HepG2 (cell line): Measurements from ENCODE around the gene MEGF11. TPM values are rescaled to one million over a fixed set of nuclear protein-coding genes. Genes with fewer than 3 reads are reported as not detected.

Experiments used
- ARHGAP35 ChIP-seq: sonication (generic); formaldehyde crosslinking; IDR thresholded peaks from 2 replicates; pipeline ENCODE4 v1.9.0; 2022; ENCODE audit warnings: mild to moderate bottlenecking, inconsistent platforms, moderate library complexity, missing genetic modification reagents, borderline replicate concordance
- ATF3 ChIP-seq: sonication (generic); formaldehyde crosslinking; IDR thresholded peaks from 2 replicates; pipeline ENCODE4 v1.4.0; 2020; ENCODE audit warnings: missing genetic modification reagents
- GPBP1L1 ChIP-seq: sonication (generic); formaldehyde crosslinking; IDR thresholded peaks from 2 replicates; pipeline ENCODE4 v1.5.0; 2020; ENCODE audit warnings: mild to moderate bottlenecking, missing genetic modification reagents
- HNRNPK ChIP-seq: fragments of 200-400 bp; formaldehyde crosslinking; IDR thresholded peaks from 2 replicates; pipeline ENCODE4 v1.6.1; 2018; ENCODE audit warnings: low read length, low read depth, moderate library complexity, mild to moderate bottlenecking; ENCODE audit not compliant: poor library complexity, severe bottlenecking
- KLF15 ChIP-seq: sonication (generic); formaldehyde crosslinking; IDR thresholded peaks from 2 replicates; pipeline ENCODE4 v1.8.1; 2023; ENCODE audit warnings: borderline replicate concordance, mild to moderate bottlenecking, inconsistent platforms, missing genetic modification reagents, mixed read lengths
- NFAT5 ChIP-seq: sonication (generic); formaldehyde crosslinking; IDR thresholded peaks from 2 replicates; pipeline ENCODE4 v1.4.0; 2020; ENCODE audit warnings: missing genetic modification reagents
- PAX8 ChIP-seq: sonication (generic); formaldehyde crosslinking; IDR thresholded peaks from 2 replicates; pipeline ENCODE4 v1.8.0; 2022; ENCODE audit warnings: mild to moderate bottlenecking, missing genetic modification reagents, borderline replicate concordance
- SMARCE1 ChIP-seq: fragments of 450-650 bp; IDR thresholded peaks from 2 replicates; pipeline ENCODE4 v1.6.1; 2017; ENCODE audit warnings: borderline replicate concordance
- SRY ChIP-seq: sonication (generic); formaldehyde crosslinking; IDR thresholded peaks from 2 replicates; pipeline ENCODE4 v1.8.0; 2022; ENCODE audit warnings: mild to moderate bottlenecking, missing genetic modification reagents
- SUZ12 ChIP-seq: fragments of 150-350 bp; IDR thresholded peaks from 2 replicates; pipeline ENCODE4 v1.6.1; 2014; ENCODE audit warnings: low read depth, low read length
- TCF12 ChIP-seq, 2 experiments: fragments of 450-650 bp in 1 of 2; sonication (generic) in 1 of 2; formaldehyde crosslinking in 1 of 2; IDR thresholded peaks; 2 replicates each; pipeline versions ENCODE4 v1.6.1 to v1.8.0; 2017 to 2022; ENCODE audit warnings: antibody characterized with exemption in 1 of 2, mild to moderate bottlenecking in 1 of 2, missing genetic modification reagents in 1 of 2, moderate library complexity in 1 of 2
- YEATS4 ChIP-seq: sonication (generic); formaldehyde crosslinking; IDR thresholded peaks from 2 replicates; pipeline ENCODE4 v1.4.0; 2020; ENCODE audit warnings: missing genetic modification reagents, borderline replicate concordance
- ZBTB21 ChIP-seq: sonication (generic); formaldehyde crosslinking; IDR thresholded peaks from 2 replicates; pipeline ENCODE4 v1.4.0; 2020; ENCODE audit warnings: missing genetic modification reagents
- ZC3H13 ChIP-seq: sonication (generic); formaldehyde crosslinking; IDR thresholded peaks from 2 replicates; pipeline ENCODE4 v1.8.1; 2023; ENCODE audit warnings: mild to moderate bottlenecking, missing genetic modification reagents, moderate library complexity
- ZHX1 ChIP-seq: sonication (generic); formaldehyde crosslinking; IDR thresholded peaks from 2 replicates; pipeline ENCODE4 v1.8.1; 2022; ENCODE audit warnings: low read depth, mild to moderate bottlenecking, missing genetic modification reagents
- ZNF512 ChIP-seq: sonication (generic); formaldehyde crosslinking; IDR thresholded peaks from 2 replicates; pipeline ENCODE4 v1.4.0; 2020; ENCODE audit warnings: mild to moderate bottlenecking, missing genetic modification reagents
- ZNF567 ChIP-seq: sonication (generic); formaldehyde crosslinking; IDR thresholded peaks from 2 replicates; pipeline ENCODE4 v1.8.1; 2023; ENCODE audit warnings: mild to moderate bottlenecking, missing genetic modification reagents, borderline replicate concordance
- polyA plus RNA-seq, 8 experiments: library from polyadenylated mRNA; depleted of rRNA in 3 of 8; stranded (reverse) in 7 of 8; unstranded in 1 of 8; fragments of >200 nt; fragmentation: Illumina TruSeq in 4 of 8; extraction: Trizol in 4 of 8; gene quantifications; 2 replicates each; pipeline versions ENCODE4 v1.2.1 to v1.2.3, GENCODE V29; 2011 to 2016; ENCODE audit warnings: low read depth in 4 of 8, missing spikeins in 1 of 8, mixed read lengths in 1 of 8; ENCODE audit not compliant: insufficient read depth in 1 of 8
- total RNA-seq, 5 experiments: library from RNA; depleted of rRNA; stranded (reverse); fragments of >200 nt; fragmentation: Illumina TruSeq; extraction: Trizol; gene quantifications; 2 replicates each; pipeline ENCODE4 v1.2.3, GENCODE V29; 2016; ENCODE audit warnings: low read depth in 1 of 5

Gene MEGF11
- total and polyA plus RNA-seq, 2 of the 13 experiments (the other 11 are each of a cell fraction or from before 2014, with no cell fraction given): not detected

GRCh38 chr15:65981837-65982626 is 271.5 kb downstream of the MEGF11 start (continued):
- no peak for TF ChIP-seq ZHX1
- no peak for TF ChIP-seq PAX8 (CRISPR knock-in tag)
- no peak for TF ChIP-seq SMARCE1
- no peak for TF ChIP-seq ZNF512 (CRISPR knock-in tag)
- no peak for TF ChIP-seq SRY (CRISPR knock-in tag)
- no peak for TF ChIP-seq KLF15 (CRISPR knock-in tag)
- TF ChIP-seq SUZ12: no peak
- no peak for TF ChIP-seq NFAT5 (CRISPR knock-in tag)
- TF ChIP-seq ZC3H13 (CRISPR knock-in tag): no peak
- no peak for TF ChIP-seq ZBTB21 (CRISPR knock-in tag)
- TF ChIP-seq HNRNPK: peak; percentile 27
- TF ChIP-seq ZNF567 (CRISPR knock-in tag): no peak
- no peak for TF ChIP-seq TCF12 (IDR thresholded peaks at IDR 0.05)
- TF ChIP-seq TCF12 (CRISPR knock-in tag; IDR thresholded peaks at IDR 0.05): no peak
- no peak for TF ChIP-seq ATF3 (CRISPR knock-in tag)
- TF ChIP-seq GPBP1L1: no peak
- no peak for TF ChIP-seq YEATS4 (CRISPR knock-in tag)
- no peak for TF ChIP-seq ARHGAP35 (CRISPR knock-in tag)
